ENCODE measurements around the gene PPIL3. TPM values are rescaled to one million over a fixed set of nuclear protein-coding genes. Genes with fewer than 3 reads are reported as not detected.

The PPIL3 gene
- total and polyA plus RNA-seq, 2 experiments from 2014 or later: 42.9 to 54.0 TPM

DNA sequence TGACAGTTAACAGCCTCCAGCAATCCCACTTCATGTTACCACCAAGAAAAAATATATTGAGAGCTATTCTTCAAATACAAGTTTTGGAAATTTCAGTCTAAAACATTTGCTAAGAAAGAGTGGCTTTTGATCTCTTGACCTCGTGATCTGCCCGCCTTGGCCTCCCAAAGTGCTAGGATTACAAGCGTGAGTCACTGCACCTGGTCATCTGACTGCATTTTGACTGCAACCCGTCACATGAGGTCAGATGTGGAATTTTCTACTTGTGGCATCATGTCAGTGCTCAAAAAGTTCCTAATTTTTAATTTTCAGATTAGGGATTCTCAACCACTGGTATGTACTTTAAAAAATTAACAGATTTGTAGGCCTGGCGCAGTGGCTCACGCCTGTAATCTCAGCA, 15.3 kb downstream of the PPIL3 start:
- Histone ChIP-seq H3K79me2 (replicated peaks; ENCODE audit: insufficient read depth) (no peaks in the 10 kb centered on the region), H3K27me3 (ENCODE audit: insufficient read depth) (no peaks in the 10 kb centered on the region), H3K4me3 (no peak overlapping the region), H4K20me1 (replicated peaks; ENCODE audit: insufficient read depth) (no peaks in the 10 kb centered on the region; the same call in 1 of the 2 replicates), H3F3A (replicated peaks; ENCODE audit: low read depth) (no peaks in the 10 kb centered on the region), H3K9me2 (ENCODE audit: insufficient read depth) (no peaks in the 10 kb centered on the region), H3K4me2 (no peak overlapping the region), H3K4me1 (ENCODE audit: insufficient read depth) (no peaks in the 10 kb centered on the region), H3K27ac (ENCODE audit: low read depth) (no peak overlapping the region), H2AFZ (no peak overlapping the region), H3K36me3 (ENCODE audit: insufficient read depth) (peaks cover 3% of the 10 kb centered on the region; the same call in 1 of the 2 replicates)
- H3K27ac Mint-ChIP-seq: no peak overlapping the region
- H3K27me3 Mint-ChIP-seq (ENCODE audit: insufficient read depth, low read depth, poor library complexity): peaks cover 3% of the 10 kb centered on the region
- H3K4me3 Mint-ChIP-seq: no peak overlapping the region
- H3K9me3 Mint-ChIP-seq: no peaks in the 10 kb centered on the region
- DNase-seq (ENCODE audit: low spot score) (no peak), ATAC-seq (no peak)
- peaks cover 44% of the 10 kb centered on the region for H3K36me3 Mint-ChIP-seq (ENCODE audit: low read depth)
- TF ChIP-seq EZH2phosphoT487 (IDR thresholded peaks at IDR 0.05; ENCODE audit: unreplicated experiment): no peak
- TF ChIP-seq, protein P1, sequence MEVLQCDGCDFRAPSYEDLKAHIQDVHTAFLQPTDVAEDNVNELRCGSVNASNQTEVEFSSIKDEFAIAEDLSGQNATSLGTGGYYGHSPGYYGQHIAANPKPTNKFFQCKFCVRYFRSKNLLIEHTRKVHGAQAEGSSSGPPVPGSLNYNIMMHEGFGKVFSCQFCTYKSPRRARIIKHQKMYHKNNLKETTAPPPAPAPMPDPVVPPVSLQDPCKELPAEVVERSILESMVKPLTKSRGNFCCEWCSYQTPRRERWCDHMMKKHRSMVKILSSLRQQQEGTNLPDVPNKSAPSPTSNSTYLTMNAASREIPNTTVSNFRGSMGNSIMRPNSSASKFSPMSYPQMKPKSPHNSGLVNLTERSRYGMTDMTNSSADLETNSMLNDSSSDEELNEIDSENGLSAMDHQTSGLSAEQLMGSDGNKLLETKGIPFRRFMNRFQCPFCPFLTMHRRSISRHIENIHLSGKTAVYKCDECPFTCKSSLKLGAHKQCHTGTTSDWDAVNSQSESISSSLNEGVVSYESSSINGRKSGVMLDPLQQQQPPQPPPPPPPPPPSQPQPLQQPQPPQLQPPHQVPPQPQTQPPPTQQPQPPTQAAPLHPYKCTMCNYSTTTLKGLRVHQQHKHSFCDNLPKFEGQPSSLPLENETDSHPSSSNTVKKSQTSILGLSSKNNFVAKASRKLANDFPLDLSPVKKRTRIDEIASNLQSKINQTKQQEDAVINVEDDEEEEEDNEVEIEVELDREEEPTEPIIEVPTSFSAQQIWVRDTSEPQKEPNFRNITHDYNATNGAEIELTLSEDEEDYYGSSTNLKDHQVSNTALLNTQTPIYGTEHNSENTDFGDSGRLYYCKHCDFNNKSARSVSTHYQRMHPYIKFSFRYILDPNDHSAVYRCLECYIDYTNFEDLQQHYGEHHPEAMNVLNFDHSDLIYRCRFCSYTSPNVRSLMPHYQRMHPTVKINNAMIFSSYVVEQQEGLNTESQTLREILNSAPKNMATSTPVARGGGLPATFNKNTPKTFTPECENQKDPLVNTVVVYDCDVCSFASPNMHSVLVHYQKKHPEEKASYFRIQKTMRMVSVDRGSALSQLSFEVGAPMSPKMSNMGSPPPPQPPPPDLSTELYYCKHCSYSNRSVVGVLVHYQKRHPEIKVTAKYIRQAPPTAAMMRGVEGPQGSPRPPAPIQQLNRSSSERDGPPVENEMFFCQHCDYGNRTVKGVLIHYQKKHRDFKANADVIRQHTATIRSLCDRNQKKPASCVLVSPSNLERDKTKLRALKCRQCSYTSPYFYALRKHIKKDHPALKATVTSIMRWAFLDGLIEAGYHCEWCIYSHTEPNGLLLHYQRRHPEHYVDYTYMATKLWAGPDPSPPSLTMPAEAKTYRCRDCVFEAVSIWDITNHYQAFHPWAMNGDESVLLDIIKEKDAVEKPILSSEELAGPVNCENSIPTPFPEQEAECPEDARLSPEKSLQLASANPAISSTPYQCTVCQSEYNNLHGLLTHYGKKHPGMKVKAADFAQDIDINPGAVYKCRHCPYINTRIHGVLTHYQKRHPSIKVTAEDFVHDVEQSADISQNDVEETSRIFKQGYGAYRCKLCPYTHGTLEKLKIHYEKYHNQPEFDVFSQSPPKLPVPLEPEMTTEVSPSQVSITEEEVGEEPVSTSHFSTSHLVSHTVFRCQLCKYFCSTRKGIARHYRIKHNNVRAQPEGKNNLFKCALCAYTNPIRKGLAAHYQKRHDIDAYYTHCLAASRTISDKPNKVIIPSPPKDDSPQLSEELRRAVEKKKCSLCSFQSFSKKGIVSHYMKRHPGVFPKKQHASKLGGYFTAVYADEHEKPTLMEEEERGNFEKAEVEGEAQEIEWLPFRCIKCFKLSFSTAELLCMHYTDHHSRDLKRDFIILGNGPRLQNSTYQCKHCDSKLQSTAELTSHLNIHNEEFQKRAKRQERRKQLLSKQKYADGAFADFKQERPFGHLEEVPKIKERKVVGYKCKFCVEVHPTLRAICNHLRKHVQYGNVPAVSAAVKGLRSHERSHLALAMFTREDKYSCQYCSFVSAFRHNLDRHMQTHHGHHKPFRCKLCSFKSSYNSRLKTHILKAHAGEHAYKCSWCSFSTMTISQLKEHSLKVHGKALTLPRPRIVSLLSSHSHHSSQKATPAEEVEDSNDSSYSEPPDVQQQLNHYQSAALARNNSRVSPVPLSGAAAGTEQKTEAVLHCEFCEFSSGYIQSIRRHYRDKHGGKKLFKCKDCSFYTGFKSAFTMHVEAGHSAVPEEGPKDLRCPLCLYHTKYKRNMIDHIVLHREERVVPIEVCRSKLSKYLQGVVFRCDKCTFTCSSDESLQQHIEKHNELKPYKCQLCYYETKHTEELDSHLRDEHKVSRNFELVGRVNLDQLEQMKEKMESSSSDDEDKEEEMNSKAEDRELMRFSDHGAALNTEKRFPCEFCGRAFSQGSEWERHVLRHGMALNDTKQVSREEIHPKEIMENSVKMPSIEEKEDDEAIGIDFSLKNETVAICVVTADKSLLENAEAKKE (CRISPR knock-in tag; IDR thresholded peaks at IDR 0.05): no peak
- TF ChIP-seq ZNF114 (CRISPR knock-in tag; IDR thresholded peaks at IDR 0.05): no peak
- no peak for TF ChIP-seq REST (IDR thresholded peaks at IDR 0.05; ENCODE audit: unreplicated experiment)
- no peak for TF ChIP-seq JUNB (IDR thresholded peaks at IDR 0.05; ENCODE audit: unreplicated experiment)
- TF ChIP-seq ZNF331 (CRISPR knock-in tag; IDR thresholded peaks at IDR 0.05; ENCODE audit: low read depth): no peak
- TF ChIP-seq NANOG (IDR thresholded peaks at IDR 0.05; ENCODE audit: borderline replicate concordance): no peak
- TF ChIP-seq STAT1 (IDR thresholded peaks at IDR 0.05; ENCODE audit: unreplicated experiment): no peak
- TF ChIP-seq, protein P2, sequence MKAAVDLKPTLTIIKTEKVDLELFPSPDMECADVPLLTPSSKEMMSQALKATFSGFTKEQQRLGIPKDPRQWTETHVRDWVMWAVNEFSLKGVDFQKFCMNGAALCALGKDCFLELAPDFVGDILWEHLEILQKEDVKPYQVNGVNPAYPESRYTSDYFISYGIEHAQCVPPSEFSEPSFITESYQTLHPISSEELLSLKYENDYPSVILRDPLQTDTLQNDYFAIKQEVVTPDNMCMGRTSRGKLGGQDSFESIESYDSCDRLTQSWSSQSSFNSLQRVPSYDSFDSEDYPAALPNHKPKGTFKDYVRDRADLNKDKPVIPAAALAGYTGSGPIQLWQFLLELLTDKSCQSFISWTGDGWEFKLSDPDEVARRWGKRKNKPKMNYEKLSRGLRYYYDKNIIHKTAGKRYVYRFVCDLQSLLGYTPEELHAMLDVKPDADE (IDR thresholded peaks at IDR 0.05): no peak
- no peak for TF ChIP-seq POLR2AphosphoS5 (IDR thresholded peaks at IDR 0.05; ENCODE audit: low read depth)
- TF ChIP-seq CREB1 (CRISPR knock-in tag; IDR thresholded peaks at IDR 0.05; ENCODE audit: low read depth): no peak
- no peak for TF ChIP-seq EZH2 (IDR thresholded peaks at IDR 0.05; ENCODE audit: low read depth, unreplicated experiment)
- no peak for TF ChIP-seq CTCF (conservative IDR thresholded peaks at IDR 0.05; ENCODE audit: low read depth in 2 of 2)
- H3K4me1 Mint-ChIP-seq: no peaks in the 10 kb centered on the region
